ENCODE results near the gene CPTP. TPM values are rescaled to one million over a fixed set of nuclear protein-coding genes. Genes with fewer than 3 reads are reported as not detected.

CPTP gene
- total and polyA plus RNA-seq, 2 of the 13 experiments (the other 11 are each of a cell fraction or from before 2014, with no cell fraction given): 5.5 to 9.3 TPM

GRCh38 chr1:1313500-1314236 lies 10.9 kb upstream of the CPTP start:
- no TSS peak for BruUV-seq (replicated peaks)
- CTCF ChIA-PET (ENCODE audit: low intra/inter-chr PET ratio, low total read pairs): no interaction called here
- TF ChIP-seq POLR2G (IDR thresholded peaks at IDR 0.05; ENCODE audit: low read depth, low read length): 0 out of 2 replicates have a peak, but pooled peaks have one; percentile 10
- no peak for TF ChIP-seq U2AF2 (IDR thresholded peaks at IDR 0.05; ENCODE audit: low read depth, low read length)
- TF ChIP-seq ZNF44 (CRISPR knock-in tag; IDR thresholded peaks at IDR 0.05): no peak
- TF ChIP-seq HCFC1 (IDR thresholded peaks at IDR 0.05; ENCODE audit: low read depth, low read length): no peak
- no peak for TF ChIP-seq FOXA3 (CRISPR knock-in tag; IDR thresholded peaks at IDR 0.05)
- no peak for TF ChIP-seq NFE2L1 (CRISPR knock-in tag; IDR thresholded peaks at IDR 0.05; ENCODE audit: borderline replicate concordance)
- peak; percentile 81 for TF ChIP-seq AGO2 (optimal IDR thresholded peaks at IDR 0.05; ENCODE audit: low read depth, low read length)
- no peaks in the 10 kb centered on the region for H3K27me3 ChIP-seq (ENCODE audit: control insufficient read depth in 1 of 2, insufficient read depth in 2 of 2, low read length in 2 of 2)
- in situ Hi-C loops (cut with HindIII; ENCODE audit: extremely low pct_ligation_motif_present, low pct_unique_long_range_greater_than_20kb): no loop called here
- POLR2A ChIA-PET: no interaction called here
- H4K20me1 ChIP-seq (ENCODE audit: insufficient read depth, low read length): peaks cover 5% of the 10 kb centered on the region; the same call in 1 of the 2 replicates
- H3K4me1 ChIP-seq (ENCODE audit: insufficient read depth, low read length): peaks cover 20% of the 10 kb centered on the region
- H3K4me3 ChIP-seq (replicated peaks in 1 of 3; ENCODE audit: insufficient read depth in 1 of 3, low read depth in 2 of 3, low read length in 3 of 3): no peak overlapping the region
- no peak overlapping the region for H3K4me2 ChIP-seq (ENCODE audit: low read depth, low read length)
- peaks cover 16 to 53% of the 10 kb centered on the region in 2 experiments; a peak in 4 of 5 replicates for H3K36me3 ChIP-seq (replicated peaks in 1 of 2; ENCODE audit: control insufficient read depth in 1 of 2, insufficient read depth in 2 of 2, low read length in 2 of 2)
- ATAC-seq (no peak), DNase-seq (ENCODE audit: low spot score) (no peak), FAIRE-seq (no peak)
- H2AFZ ChIP-seq (ENCODE audit: low read length): no peak overlapping the region
- H3K9ac ChIP-seq (ENCODE audit: insufficient read depth, low read depth, low read length): no peak overlapping the region
- H3K9me3 ChIP-seq (ENCODE audit: low read length): no peaks in the 10 kb centered on the region
- peaks cover 2% of the 10 kb centered on the region for H3K79me2 ChIP-seq (ENCODE audit: insufficient read depth, low read length)
- intact Hi-C loops (cut with micrococcal nuclease; ENCODE audit: unreplicated experiment): no loop called here
- no peak overlapping the region for H3K27ac ChIP-seq (ENCODE audit: extremely low read length, insufficient read depth, low read length)
- WGBS (ENCODE audit: low lambda C conversion rate): 96% methylated on average over 16 of the region's 37 CpGs

- Histone ChIP-seq H3K4me3 (replicated peaks in 1 of 3; ENCODE audit: insufficient read depth in 1 of 3, low read depth in 2 of 3, low read length in 3 of 3) (no peak overlapping the region), H4K20me1 (ENCODE audit: insufficient read depth, low read length) (peaks cover 5% of the 10 kb centered on the region; the same call in 1 of the 2 replicates), H3K4me2 (ENCODE audit: low read depth, low read length) (no peak overlapping the region), H3K36me3 (replicated peaks in 1 of 2; ENCODE audit: control insufficient read depth in 1 of 2, insufficient read depth in 2 of 2, low read length in 2 of 2) (peaks cover 18 to 58% of the 10 kb centered on the region in 2 experiments; a peak in 4 of 5 replicates), H3K27me3 (ENCODE audit: control insufficient read depth in 1 of 2, insufficient read depth in 2 of 2, low read length in 2 of 2) (no peaks in the 10 kb centered on the region), H3K4me1 (ENCODE audit: insufficient read depth, low read length) (peaks cover 19% of the 10 kb centered on the region), H3K79me2 (ENCODE audit: insufficient read depth, low read length) (peaks cover 2% of the 10 kb centered on the region), H2AFZ (ENCODE audit: low read length) (no peak overlapping the region), H3K9ac (ENCODE audit: insufficient read depth, low read depth, low read length) (no peak overlapping the region), H3K9me3 (ENCODE audit: low read length) (no peaks in the 10 kb centered on the region), H3K27ac (ENCODE audit: extremely low read length, insufficient read depth, low read length) (no peak overlapping the region)
- in situ Hi-C loops (cut with HindIII; ENCODE audit: extremely low pct_ligation_motif_present, low pct_unique_long_range_greater_than_20kb) (no loop called here), intact Hi-C loops (cut with micrococcal nuclease; ENCODE audit: unreplicated experiment) (no loop called here)
- ATAC-seq (no peak), FAIRE-seq (no peak), DNase-seq (ENCODE audit: low spot score) (no peak)
- POLR2A ChIA-PET: no interaction called here
- BruUV-seq (replicated peaks): no TSS peak
- WGBS (ENCODE audit: low lambda C conversion rate): 98% methylated on average over 11 of the region's 15 CpGs
- TF ChIP-seq AGO2 (optimal IDR thresholded peaks at IDR 0.05; ENCODE audit: low read depth, low read length) (peak; percentile 63), RBAK (CRISPR knock-in tag; IDR thresholded peaks at IDR 0.05) (no peak), RBFOX2 (IDR thresholded peaks at IDR 0.05; ENCODE audit: low read depth, low read length) (peak; percentile 63)
- CTCF ChIA-PET (ENCODE audit: low intra/inter-chr PET ratio, low total read pairs): no interaction called here
These were observed 10.4 kb upstream of the CPTP start for GRCh38 chr1:1314237-1314586.
